Activated T-helper 1 cell treated with anti-CD3 and anti-CD28 coated beads, Interleukin-2, amount 50 U/mL, for 16 hours (primary cell): Measurements from ENCODE around the gene MTUS2.

ENCODE experiments used
- DNase-seq, 2 donors: peaks; one replicate each; pipeline ENCODE4 v3.0.0-alpha.2; 2020; ENCODE audit warnings: low read depth in 1 of 2, low spot score in 1 of 2

The MTUS2 gene

GRCh38 chr13:28856287-28856686, 36.1 kb downstream of the MTUS2 start:
- DNase-seq = no peak

- no peak for DNase-seq
These were observed 38.9 kb downstream of the MTUS2 start for GRCh38 chr13:28859069-28859468.

GRCh38 chr13:28859717-28860116, 39.6 kb downstream of the MTUS2 start:
- DNase-seq = no peak

- DNase-seq = no peak
These were observed 44.4 kb downstream of the MTUS2 start for GRCh38 chr13:28864544-28864943.

GRCh38 chr13:28865149-28865744, 45.1 kb downstream of the MTUS2 start:
- no peak for DNase-seq

GRCh38 chr13:28865951-28866350, 45.8 kb downstream of the MTUS2 start:
- DNase-seq = no peak

GRCh38 chr13:28866932-28867331, 46.8 kb downstream of the MTUS2 start:
- no peak for DNase-seq

GRCh38 chr13:28867564-28867963, 47.4 kb downstream of the MTUS2 start:
- DNase-seq = no peak

- DNase-seq = no peak
These were observed 52.5 kb downstream of the MTUS2 start for GRCh38 chr13:28872427-28873176.

- no peak for DNase-seq
These were observed 55.9 kb downstream of the MTUS2 start for GRCh38 chr13:28875846-28876615.

GRCh38 chr13:28877408-28877807, 57.3 kb downstream of the MTUS2 start:
- DNase-seq = no peak

- DNase-seq = no peak
These were observed 65.0 kb downstream of the MTUS2 start for GRCh38 chr13:28885181-28885580.

- DNase-seq = no peak
These were observed 69.1 kb downstream of the MTUS2 start for GRCh38 chr13:28889086-28889732.

GRCh38 chr13:28890712-28891111, 70.6 kb downstream of the MTUS2 start:
- no peak for DNase-seq

GRCh38 chr13:28918030-28918429, 97.9 kb downstream of the MTUS2 start:
- DNase-seq = no peak

- no peak for DNase-seq
These were observed 102.2 kb downstream of the MTUS2 start for GRCh38 chr13:28922341-28922740.

GRCh38 chr13:28935104-28935503, 115.0 kb downstream of the MTUS2 start:
- no peak for DNase-seq

GRCh38 chr13:28942906-28943305, 122.8 kb downstream of the MTUS2 start:
- no peak for DNase-seq

GRCh38 chr13:28953714-28954418, 133.7 kb downstream of the MTUS2 start:
- no peak for DNase-seq

- no peak for DNase-seq
These were observed 134.2 kb downstream of the MTUS2 start for GRCh38 chr13:28954419-28954725.

- DNase-seq = no peak
These were observed 134.7 kb downstream of the MTUS2 start for GRCh38 chr13:28954810-28955209.
